Astrocyte of the cerebellum (primary cell): Measurements from ENCODE around the gene RAB11FIP5.

Experiments
- DNase-seq: peaks from one replicate; pipeline ENCODE4 v3.0.0-alpha.2; 2011; ENCODE audit warnings: low read depth
- H3K4me3 ChIP-seq: 2 replicates; pipeline ENCODE4 v1.5.1; 2011; ENCODE audit warnings: mild to moderate bottlenecking, low read depth, low read length, moderate library complexity
- in situ Hi-C: cut with HindIII; loops from 2 replicates; pipeline ENCODE4 v1.10.0; 2017; ENCODE audit warnings: low sequenced_read_pairs
- TF ChIP-seq, protein P1 (sequence below): IDR thresholded peaks from 2 replicates; pipeline ENCODE4 v1.5.1; 2012; ENCODE audit warnings: low read length, low read depth, moderate library complexity, mild to moderate bottlenecking; ENCODE audit errors: missing control alignments

RAB11FIP5 gene

DNA sequence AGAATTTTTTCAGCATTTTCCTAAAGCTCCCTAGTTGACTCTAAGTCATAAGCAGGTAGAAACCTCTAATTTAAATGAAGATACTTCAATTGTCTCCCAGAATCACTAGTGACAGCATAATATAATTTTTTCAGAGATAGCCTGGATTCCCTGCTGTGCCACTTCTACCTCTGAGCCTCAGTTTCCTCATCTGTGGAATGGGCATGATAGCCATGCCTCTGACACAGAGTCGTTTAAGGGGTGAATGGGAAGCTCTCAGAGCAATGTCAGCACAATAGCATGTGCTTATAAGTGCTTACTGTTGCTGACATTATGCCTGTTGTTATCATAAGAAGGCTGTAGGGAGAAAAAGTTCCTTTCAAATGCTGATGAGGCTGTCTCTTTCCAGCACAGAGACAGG is 89.3 kb downstream of the RAB11FIP5 start:
- in situ Hi-C loops = no loop called here
- DNase-seq = no peak
- H3K4me3 ChIP-seq = no peak overlapping the region
- TF ChIP-seq, protein P1, sequence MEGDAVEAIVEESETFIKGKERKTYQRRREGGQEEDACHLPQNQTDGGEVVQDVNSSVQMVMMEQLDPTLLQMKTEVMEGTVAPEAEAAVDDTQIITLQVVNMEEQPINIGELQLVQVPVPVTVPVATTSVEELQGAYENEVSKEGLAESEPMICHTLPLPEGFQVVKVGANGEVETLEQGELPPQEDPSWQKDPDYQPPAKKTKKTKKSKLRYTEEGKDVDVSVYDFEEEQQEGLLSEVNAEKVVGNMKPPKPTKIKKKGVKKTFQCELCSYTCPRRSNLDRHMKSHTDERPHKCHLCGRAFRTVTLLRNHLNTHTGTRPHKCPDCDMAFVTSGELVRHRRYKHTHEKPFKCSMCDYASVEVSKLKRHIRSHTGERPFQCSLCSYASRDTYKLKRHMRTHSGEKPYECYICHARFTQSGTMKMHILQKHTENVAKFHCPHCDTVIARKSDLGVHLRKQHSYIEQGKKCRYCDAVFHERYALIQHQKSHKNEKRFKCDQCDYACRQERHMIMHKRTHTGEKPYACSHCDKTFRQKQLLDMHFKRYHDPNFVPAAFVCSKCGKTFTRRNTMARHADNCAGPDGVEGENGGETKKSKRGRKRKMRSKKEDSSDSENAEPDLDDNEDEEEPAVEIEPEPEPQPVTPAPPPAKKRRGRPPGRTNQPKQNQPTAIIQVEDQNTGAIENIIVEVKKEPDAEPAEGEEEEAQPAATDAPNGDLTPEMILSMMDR = no peak
